Measurements from ENCODE around the gene PRPF40B.
A peak's percentile ranks its signal among the peaks of the same experiment; 100 is the strongest.
"Not testable (repeated sequence)": the region's sequence is repeated elsewhere in the genome, so short reads cannot be mapped to it uniquely, and the experiment has no call there.

Gene PRPF40B

DNA sequence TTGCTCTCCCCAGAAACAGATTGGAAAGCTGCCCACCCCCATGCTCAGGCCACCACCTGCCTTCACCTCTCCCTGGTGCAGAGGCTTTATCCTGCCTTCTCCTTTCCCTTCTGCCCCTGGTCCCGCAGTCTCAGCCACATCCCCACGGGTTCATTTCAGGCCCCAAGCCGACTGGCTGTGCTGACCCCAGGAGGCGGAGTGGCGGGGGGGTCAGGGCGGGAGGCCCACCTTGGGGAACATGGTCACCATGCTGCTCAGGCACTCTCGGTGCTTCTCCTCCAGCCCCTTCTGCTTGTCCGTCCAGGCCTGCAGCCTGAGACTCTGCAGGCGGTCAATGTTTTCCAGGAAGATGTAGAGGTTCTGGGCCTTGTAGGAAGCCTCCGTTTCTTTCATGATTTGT lies 24.8 kb upstream of the PRPF40B start:
- no peak for TF ChIP-seq ZFX (IDR thresholded peaks at IDR 0.05; ENCODE audit: borderline replicate concordance)
- TF ChIP-seq, protein P1, sequence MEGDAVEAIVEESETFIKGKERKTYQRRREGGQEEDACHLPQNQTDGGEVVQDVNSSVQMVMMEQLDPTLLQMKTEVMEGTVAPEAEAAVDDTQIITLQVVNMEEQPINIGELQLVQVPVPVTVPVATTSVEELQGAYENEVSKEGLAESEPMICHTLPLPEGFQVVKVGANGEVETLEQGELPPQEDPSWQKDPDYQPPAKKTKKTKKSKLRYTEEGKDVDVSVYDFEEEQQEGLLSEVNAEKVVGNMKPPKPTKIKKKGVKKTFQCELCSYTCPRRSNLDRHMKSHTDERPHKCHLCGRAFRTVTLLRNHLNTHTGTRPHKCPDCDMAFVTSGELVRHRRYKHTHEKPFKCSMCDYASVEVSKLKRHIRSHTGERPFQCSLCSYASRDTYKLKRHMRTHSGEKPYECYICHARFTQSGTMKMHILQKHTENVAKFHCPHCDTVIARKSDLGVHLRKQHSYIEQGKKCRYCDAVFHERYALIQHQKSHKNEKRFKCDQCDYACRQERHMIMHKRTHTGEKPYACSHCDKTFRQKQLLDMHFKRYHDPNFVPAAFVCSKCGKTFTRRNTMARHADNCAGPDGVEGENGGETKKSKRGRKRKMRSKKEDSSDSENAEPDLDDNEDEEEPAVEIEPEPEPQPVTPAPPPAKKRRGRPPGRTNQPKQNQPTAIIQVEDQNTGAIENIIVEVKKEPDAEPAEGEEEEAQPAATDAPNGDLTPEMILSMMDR (IDR thresholded peaks at IDR 0.05): no peak
- no peak overlapping the region for H3K27ac ChIP-seq

DNA sequence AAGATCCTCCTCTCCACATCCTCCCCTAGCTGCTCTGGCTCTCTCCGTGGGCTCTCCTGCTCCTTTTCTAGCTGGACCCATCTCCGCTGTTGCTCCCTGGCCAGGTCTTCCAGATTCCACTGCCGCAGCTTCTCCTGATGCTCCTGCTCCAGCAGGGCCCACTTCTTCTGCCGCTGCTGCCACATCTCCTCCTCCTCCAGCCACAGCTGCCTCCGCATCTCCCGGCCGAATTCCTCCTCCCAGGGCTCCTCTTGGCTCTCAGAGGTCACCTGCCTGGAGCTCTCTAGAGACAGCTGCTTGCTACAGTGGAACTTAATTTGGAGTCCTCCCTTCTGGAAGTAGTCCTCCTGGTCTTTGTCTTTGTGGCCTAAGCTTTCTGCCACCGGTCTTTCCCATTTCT lies 23.4 kb upstream of the PRPF40B start:
- TF ChIP-seq, protein P1 (IDR thresholded peaks at IDR 0.05): no peak
- TF ChIP-seq ZFX (IDR thresholded peaks at IDR 0.05; ENCODE audit: borderline replicate concordance): no peak

DNA sequence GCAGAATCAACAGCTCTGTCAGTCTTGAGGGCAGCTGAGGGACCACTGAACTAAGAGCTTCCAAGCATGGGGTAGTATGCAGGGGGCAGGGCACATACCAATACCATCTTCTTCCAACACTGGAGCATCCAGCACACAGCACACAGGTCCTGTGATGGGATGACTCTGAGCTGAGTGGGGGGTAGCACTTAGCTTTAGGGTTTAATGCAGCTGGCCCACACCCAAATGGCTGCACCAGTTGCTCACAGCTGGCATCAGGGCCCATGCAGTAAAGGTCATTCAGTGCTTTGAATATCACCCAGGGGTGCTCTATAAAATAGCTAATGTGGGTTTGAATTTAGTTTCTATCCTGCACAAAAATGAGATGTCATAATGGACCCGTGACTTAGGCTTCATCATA lies 19.6 kb upstream of the PRPF40B start:
- no peak overlapping the region for H3K27ac ChIP-seq
- TF ChIP-seq ZFX (IDR thresholded peaks at IDR 0.05; ENCODE audit: borderline replicate concordance): no peak
- TF ChIP-seq, protein P1 (IDR thresholded peaks at IDR 0.05): no peak

More for the DNA sequence above, 23.4 kb upstream of the PRPF40B start:
- no peak overlapping the region for H3K27ac ChIP-seq

DNA sequence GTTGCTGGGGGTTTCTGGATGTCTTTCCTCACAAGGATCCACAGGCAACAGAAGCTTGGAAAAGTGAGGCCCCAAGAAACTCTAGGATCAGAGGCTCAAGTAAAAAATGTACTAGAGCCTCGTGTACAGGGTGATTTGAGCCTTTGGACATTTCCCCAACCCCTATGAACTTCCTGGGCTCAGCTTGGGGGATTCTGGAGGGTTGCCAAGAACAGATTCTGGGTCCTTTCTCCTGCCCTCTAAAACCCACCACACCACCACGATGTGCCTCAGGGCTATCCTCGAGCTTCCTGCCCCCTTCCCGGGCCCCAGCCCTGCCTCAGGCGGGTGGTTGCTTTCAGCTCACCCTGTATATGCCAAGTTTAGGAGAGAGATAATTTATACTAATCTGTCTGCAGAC lies 18.5 kb upstream of the PRPF40B start:
- no peak for TF ChIP-seq ZFX (IDR thresholded peaks at IDR 0.05; ENCODE audit: borderline replicate concordance)
- TF ChIP-seq, protein P1 (IDR thresholded peaks at IDR 0.05): no peak
- H3K27ac ChIP-seq: no peak overlapping the region

DNA sequence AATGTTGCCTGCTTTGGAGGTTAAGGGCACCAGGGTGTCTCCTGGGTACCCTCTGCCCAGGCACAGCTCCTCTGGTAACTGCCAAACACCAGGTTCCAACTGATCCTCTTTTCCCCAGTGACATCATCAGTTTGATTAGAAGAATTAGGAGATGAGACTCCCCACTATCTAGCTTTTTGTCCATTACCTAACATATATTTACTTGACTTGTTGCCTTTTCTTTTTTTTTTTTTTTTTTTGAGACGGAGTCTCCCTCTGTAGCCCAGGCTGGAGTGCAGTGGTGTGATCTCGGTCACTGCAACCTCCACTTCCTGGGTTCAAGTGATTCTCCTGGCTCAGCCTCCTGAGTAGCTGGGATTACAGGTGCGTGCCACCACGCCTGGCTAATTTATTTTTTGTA lies 17.8 kb upstream of the PRPF40B start, which contains the start of gene FAM186B:
TSS of gene FAM186B (minus strand) at position 101 of the 400 bp plus-strand sequence. CDS start 162 bp downstream, outside the sequence.
- H3K27ac ChIP-seq: not testable (repeated sequence)

DNA sequence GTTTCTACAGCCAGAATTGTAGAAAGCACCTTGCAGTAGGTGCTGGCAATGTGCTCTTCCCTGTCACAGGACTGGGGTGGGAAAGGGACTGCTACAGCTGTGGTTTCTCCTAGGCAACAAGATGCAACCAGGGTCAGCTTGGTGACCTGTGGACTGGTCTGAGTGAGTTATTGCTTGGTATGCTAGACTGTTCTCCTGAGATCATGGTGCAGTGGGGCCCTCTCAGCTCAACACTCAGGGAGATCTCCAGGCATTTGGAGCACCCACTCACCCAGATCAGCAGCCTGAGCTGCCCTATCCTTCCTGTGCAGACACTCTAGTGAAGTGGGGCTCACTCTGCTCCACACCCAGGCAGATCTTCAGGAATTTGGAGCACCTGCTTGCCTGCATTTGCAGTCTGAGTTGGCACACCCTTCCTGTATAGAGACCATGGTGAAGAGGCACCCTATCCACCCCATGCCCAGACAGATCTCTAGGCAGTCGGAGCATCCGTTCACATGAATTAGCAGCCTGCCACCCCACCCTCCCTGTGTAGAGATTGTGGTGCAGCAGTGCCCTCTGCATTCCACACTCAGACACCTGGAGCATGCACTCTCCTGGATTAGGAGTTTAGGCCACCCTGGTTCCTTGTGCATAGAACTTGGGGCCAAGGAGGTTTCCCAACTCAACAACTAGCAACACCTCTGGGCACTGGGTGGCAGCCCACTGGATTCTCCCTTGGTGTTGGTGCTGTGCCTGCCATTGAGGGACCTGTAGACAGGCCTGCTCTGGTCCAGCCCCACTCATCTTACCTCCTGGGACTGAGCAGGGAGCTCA lies 14.1 kb upstream of the PRPF40B start:
- TF ChIP-seq, protein P1 (IDR thresholded peaks at IDR 0.05): no peak
- TF ChIP-seq ZFX (IDR thresholded peaks at IDR 0.05; ENCODE audit: borderline replicate concordance): no peak
- H3K27ac ChIP-seq: no peak overlapping the region

DNA sequence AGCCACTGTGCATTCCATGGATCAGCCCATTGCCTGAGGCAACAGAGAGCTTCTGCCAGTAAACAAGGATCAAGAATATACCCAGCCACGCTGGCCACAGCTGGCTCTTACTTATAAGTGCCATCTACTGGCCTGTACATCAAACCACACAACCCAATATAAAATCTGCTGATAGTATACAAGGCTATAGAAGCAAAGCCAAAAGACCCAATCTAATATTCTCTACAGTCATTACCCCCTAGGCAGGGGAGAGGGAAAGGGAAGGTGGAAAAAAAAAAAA lies 13.5 kb upstream of the PRPF40B start:
- no peak for TF ChIP-seq ZFX (IDR thresholded peaks at IDR 0.05; ENCODE audit: borderline replicate concordance)
- TF ChIP-seq, protein P1 (IDR thresholded peaks at IDR 0.05): peak; percentile 80
- no peak overlapping the region for H3K27ac ChIP-seq

DNA sequence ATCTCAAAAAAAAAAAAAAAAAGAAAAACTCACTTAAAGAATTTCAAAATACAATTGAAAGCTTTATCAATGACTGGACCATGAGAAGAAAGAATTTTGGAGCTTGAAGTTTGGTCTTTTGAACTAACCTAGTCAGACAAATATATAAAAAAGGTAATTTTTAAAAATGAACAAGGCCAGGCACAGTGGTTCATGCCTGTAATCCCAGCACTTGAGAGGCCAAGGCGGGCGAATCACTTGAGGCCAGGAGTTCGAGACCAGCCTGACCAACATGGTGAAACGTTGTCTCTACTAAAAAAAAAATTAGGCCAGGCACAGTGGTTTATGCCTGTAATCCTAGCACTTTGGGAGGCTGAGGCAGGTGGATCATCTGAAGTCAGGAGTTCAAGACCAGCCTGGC lies 12.6 kb upstream of the PRPF40B start:
- not testable (repeated sequence) for H3K27ac ChIP-seq
